Aorta (tissue), 5 donors: ENCODE data around the gene CRKL. TPM values are rescaled to one million over a fixed set of nuclear protein-coding genes. Genes with fewer than 3 reads are reported as not detected.
"Not testable (repeated sequence)": the region's sequence is repeated elsewhere in the genome, so short reads cannot be mapped to it uniquely, and the experiment has no call there.

ENCODE experiments used
- ATAC-seq: fragments of 200-7000 bp; cut with Tn5 transposase; one replicate; pipeline ENCODE4 v1.9.1; 2022; ENCODE audit warnings: moderate library complexity; ENCODE audit not compliant: low FRiP score
- DNase-seq, 2 donors: peaks; one replicate each; pipeline ENCODE4 v3.0.0-alpha.2; 2020
- H3K27ac ChIP-seq, 2 donors: one replicate each; pipeline ENCODE4 v1.5.1; 2013; ENCODE audit warnings: low read length in 2 of 2, mild to moderate bottlenecking in 2 of 2, moderate library complexity in 2 of 2, control low read depth in 1 of 2, inconsistent platforms in 1 of 2, low read depth in 1 of 2
- H3K27me3 ChIP-seq, 2 donors: one replicate each; pipeline ENCODE4 v1.6.1; 2013; ENCODE audit warnings: control low read depth in 1 of 2, low read length in 1 of 2, mild to moderate bottlenecking in 1 of 2, moderate library complexity in 1 of 2; ENCODE audit not compliant: insufficient read depth in 2 of 2, control insufficient read depth in 1 of 2
- H3K36me3 ChIP-seq, 2 donors: one replicate each; pipeline ENCODE4 v1.6.1; 2013; ENCODE audit warnings: control low read depth in 1 of 2, low read length in 1 of 2, mild to moderate bottlenecking in 1 of 2; ENCODE audit not compliant: insufficient read depth in 2 of 2, control insufficient read depth in 1 of 2
- H3K4me1 ChIP-seq, 2 donors: one replicate each; pipeline ENCODE4 v1.6.1; 2013; ENCODE audit warnings: low read length in 2 of 2, control low read depth in 1 of 2, mild to moderate bottlenecking in 1 of 2, moderate library complexity in 1 of 2; ENCODE audit not compliant: insufficient read depth in 2 of 2, control insufficient read depth in 1 of 2
- H3K4me3 ChIP-seq, 2 donors: one replicate each; pipeline ENCODE4 v1.5.1; 2013; ENCODE audit warnings: low read length in 2 of 2, control low read depth in 1 of 2, mild to moderate bottlenecking in 1 of 2
- H3K9me3 ChIP-seq: one replicate; pipeline ENCODE4 v1.6.1; 2013; ENCODE audit warnings: mild to moderate bottlenecking, low read length; ENCODE audit not compliant: control insufficient read depth
- WGBS, 2 donors: extraction: QIAGEN DNeasy Blood & Tissue Kit; methylation state at CpG; one replicate each; pipeline ENCODE4 v1.1.7; 2013; 5-methylcytosine and 5-hydroxymethylcytosine counted together
- intact Hi-C, 2 donors: fragments of 100-400 bp; cut with DNase I; formaldehyde crosslinking; loops; one replicate each; pipeline versions ENCODE4 v1.14.2 to v1.15.0; 2022
- polyA plus RNA-seq, 2 donors: library from polyadenylated mRNA; stranded (reverse); fragments of 200-250 nt; gene quantifications; one replicate each; pipeline ENCODE4 v1.2.3, GENCODE V29; 2013
- total RNA-seq, 2 donors: library from RNA; stranded (reverse); fragmentation: NEBNext Ultra II Directional; extraction: Animal tissue kit (Norgen Biotek cat#: 25700); gene quantifications; one replicate each; pipeline ENCODE4 v1.2.1, GENCODE V29; 2021
- donor health status: healthy with polysubstance abuse.
- donor health status: Bipolar disorder and iron deficiency.
- donor health status: DM: no; HTN: no; CAD: no.
- donor health status: DM: no; HTN: no; CAD: no.
- donor health status: DM: yes; HTN: yes; CAD: no.

The CRKL gene
- total and polyA plus RNA-seq, 4 donors: 9.5 to 45.9 (median 25.3) TPM

DNA sequence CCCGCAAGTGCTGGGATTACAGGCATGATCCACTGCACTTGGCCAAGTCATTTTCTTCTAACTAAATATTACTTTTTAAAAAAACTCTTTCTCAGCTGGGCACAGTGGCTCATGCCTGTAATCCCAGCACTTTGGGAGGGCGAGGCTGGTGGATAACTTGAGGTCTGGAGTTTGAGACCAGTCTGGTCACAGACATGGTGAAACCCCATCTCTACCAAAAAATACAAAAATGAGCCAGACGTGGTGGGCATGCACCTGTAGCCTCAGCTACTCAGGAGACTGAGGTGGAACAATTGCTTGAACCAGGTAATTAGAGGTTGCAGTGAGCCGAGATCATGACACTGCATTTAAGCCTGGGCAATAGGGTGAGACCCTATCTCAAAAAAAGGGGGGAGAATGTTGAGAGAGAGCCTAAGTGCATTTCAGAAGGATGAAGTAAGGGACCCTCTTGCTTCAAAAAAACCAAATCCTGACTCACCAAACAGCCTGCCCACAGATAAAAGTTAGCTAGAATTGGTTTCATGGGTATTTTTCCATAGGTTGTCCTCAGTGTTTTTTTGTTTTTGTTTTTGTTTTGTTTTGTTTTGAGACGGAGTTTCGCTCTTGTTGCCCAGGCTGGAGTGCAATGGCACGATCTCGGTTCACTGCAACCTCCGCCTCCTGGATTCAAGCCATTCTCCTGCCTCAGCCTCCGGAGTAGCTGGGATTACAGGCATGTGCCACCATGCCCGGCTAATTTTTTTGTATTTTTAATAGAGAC lies 18.8 kb downstream of the CRKL start:
- intact Hi-C loops, ATAC-seq: not testable (repeated sequence)
- peak in 1 of 2 donors; percentile 24 for DNase-seq

DNA sequence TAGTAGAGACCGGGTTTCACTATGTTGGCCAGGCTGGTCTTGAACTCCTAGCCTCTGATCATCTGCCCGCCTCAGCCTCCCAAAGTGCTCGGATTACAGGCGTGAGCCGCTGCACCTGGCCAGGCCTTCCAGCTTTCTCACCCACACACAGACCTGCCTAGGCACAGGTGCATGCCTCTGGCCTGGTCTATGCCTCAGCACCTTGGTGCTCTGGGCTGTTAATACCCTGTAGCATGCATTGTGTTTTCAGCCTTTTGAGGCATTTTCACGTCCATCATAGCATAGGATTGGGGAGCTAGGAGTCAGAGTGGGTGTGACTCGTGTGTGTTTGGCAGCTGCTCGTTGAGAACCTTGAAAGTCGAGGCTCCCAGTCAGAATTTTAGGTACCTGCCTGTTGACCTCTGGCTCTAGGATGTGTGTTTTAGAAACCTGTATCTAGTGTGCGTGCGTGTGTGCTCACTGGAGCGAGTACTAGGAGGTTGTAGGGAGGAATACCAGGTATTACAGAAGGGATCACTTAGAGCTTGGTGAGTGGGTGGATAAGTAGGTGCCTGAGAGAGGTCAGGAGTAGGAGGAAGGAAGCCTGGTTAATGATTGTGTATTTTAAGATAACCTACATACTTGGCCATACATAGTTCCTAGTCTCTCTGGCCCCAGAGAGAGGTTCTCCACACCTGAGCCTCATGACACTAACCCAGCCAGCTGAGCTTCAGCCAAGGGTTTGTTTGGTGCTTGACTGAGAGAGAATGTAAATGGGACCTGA lies 20.0 kb downstream of the CRKL start:
- intact Hi-C loops: no loop called here
- ATAC-seq (no peak), DNase-seq (peak in 1 of 2 donors; percentile 38)
- 76 to 80% methylated on average over 12 of the region's 12 CpGs for WGBS, 2 donors
- Histone ChIP-seq H3K27ac (no peak overlapping the region), H3K9me3 (no peaks in the 10 kb centered on the region), H3K36me3 (peaks cover 5 to 9% of the 10 kb centered on the region in 2 donors), H3K4me3 (no peak overlapping the region), H3K4me1 (peaks cover 3 to 8% of the 10 kb centered on the region in 2 donors), H3K27me3 (no peaks in the 10 kb centered on the region)

More for the DNA sequence above, 18.8 kb downstream of the CRKL start:
- WGBS, 2 donors: 67 to 70% methylated on average over 11 of the region's 11 CpGs
- H3K9me3 ChIP-seq, H3K4me1 ChIP-seq, H3K4me3 ChIP-seq, H3K27ac ChIP-seq, H3K36me3 ChIP-seq, H3K27me3 ChIP-seq: not testable (repeated sequence)

- no peak overlapping the region for H3K4me3 ChIP-seq
- WGBS, 2 donors: 76 to 78% methylated on average over 8 of the region's 8 CpGs
- DNase-seq (peak in 1 of 2 donors; percentile 15), ATAC-seq (no peak)
- no peaks in the 10 kb centered on the region for H3K9me3 ChIP-seq
- H3K4me1 ChIP-seq: peaks cover 3 to 8% of the 10 kb centered on the region in 2 donors
- no peak overlapping the region for H3K27ac ChIP-seq
- intact Hi-C loops: no loop called here
- no peaks in the 10 kb centered on the region for H3K27me3 ChIP-seq
- peaks cover 5 to 9% of the 10 kb centered on the region in 2 donors for H3K36me3 ChIP-seq
Measured at GRCh38 chr22:20937794-20938671, 20.8 kb downstream of the CRKL start.

DNA sequence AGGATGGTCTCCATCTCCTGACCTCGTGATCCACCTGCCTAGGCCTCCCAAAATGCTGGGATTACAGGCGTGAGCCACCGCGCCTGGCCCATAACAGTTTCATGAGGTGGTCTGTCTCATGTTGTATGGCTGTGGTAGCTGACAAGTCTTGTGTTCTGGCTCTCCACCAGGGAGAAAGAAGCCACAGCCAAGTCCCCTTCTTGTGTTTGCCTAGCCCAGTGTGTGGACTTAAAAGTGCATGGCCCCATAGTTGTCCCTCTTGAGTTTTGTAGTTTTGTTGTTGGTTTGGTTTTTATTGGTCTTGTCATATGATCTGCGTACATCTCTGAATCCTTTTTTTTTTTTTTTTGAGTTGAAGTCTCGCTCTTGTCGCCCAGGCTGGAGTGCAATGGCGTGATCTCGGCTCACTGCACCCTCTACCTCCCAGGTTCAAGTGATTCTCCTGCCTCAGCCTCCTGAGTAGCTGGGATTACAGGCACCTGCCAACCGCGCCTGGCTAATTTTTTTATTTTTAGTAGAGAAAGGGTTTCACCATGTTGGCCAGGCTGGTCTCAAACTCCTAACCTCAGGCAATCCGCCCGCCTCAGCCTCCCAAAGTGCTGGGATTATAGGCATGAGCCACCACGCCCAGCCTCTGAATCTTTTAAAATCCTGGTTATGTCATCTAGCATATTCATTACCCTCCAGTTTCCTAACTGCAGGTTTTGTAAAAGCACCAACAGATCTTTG lies 22.4 kb downstream of the CRKL start:
- H3K27ac ChIP-seq, ATAC-seq, H3K36me3 ChIP-seq, H3K4me1 ChIP-seq, intact Hi-C loops, H3K9me3 ChIP-seq, H3K27me3 ChIP-seq, H3K4me3 ChIP-seq: not testable (repeated sequence)
- 94% methylated on average over 14 of the region's 14 CpGs for WGBS, 2 donors
- DNase-seq: peak in 1 of 2 donors; percentile 55

DNA sequence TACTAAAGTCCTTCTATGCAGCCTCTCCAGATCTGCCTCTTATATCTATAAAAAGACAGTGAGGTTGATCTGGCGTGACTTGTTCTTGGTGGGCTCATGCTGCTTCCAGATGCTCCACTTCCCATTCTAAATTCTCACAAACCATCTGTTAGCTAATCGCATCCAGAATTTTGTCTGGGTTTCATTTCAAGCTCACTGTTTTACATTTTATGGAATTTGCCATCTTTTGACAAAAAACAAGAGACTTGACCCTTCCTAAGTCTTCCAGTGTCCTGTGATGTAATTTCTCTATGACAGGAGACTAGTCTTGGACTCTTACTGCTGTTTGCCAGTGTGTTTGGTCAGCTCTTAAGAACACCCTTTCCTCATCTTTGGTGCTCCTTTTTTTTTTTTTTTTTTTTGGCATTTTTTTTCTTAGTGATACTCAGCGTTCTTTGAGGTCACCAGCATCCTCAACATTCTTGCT lies 23.0 kb downstream of the CRKL start:
- ATAC-seq: no peak
- Histone ChIP-seq H3K9me3 (no peaks in the 10 kb centered on the region), H3K36me3 (peaks cover 0 to 3% of the 10 kb centered on the region in 2 donors), H3K27ac (no peak overlapping the region), H3K4me1 (peaks cover 3 to 8% of the 10 kb centered on the region in 2 donors), H3K4me3 (no peak overlapping the region), H3K27me3 (no peaks in the 10 kb centered on the region)
- DNase-seq: no peak
- intact Hi-C loops: no loop called here
- WGBS, 2 donors: 70 to 74% methylated on average over 3 of the region's 3 CpGs

DNA sequence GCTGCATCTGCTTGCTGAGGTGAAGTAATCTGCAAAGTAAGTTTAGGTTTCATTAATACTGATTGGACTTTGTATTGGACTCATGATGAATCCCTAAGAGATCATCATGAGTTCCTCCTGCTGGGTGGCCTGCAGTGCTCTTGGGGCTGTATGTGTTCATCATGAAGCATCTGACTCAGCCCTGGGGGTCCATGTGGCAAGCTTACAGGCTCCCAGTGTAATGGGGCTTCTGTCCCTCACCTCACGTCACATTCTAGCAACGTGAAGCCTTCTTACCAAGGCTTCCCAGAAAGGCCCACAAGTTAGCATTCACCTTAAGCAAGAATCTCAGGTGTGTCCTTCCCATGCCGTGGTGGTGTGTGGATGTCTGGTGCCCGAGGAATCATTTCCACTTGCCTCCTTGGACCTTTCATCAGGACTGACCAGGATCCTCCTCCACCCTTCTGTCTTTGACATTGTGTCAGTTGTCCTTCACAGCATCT lies 23.7 kb downstream of the CRKL start:
- no peak overlapping the region for H3K27ac ChIP-seq
- H3K4me1 ChIP-seq: peaks cover 3 to 8% of the 10 kb centered on the region in 2 donors
- WGBS, 2 donors: 79 to 91% methylated on average over 4 of the region's 4 CpGs
- H3K36me3 ChIP-seq: peaks cover 0 to 3% of the 10 kb centered on the region in 2 donors
- DNase-seq (peak in 1 of 2 donors; percentile 21), ATAC-seq (no peak)
- intact Hi-C loops: no loop called here
- H3K9me3 ChIP-seq: no peaks in the 10 kb centered on the region
- no peaks in the 10 kb centered on the region for H3K27me3 ChIP-seq
- no peak overlapping the region for H3K4me3 ChIP-seq

- H3K36me3 ChIP-seq, H3K4me3 ChIP-seq, ATAC-seq, DNase-seq, H3K27me3 ChIP-seq, H3K27ac ChIP-seq, H3K9me3 ChIP-seq, intact Hi-C loops, H3K4me1 ChIP-seq: not testable (repeated sequence)
- 78 to 87% methylated on average over 7 of the region's 7 CpGs for WGBS, 2 donors
Measured at GRCh38 chr22:20942203-20942902, 25.1 kb downstream of the CRKL start.
